Thymus (tissue), 11 donors: ENCODE results near the gene SLC25A19. TPM values are rescaled to one million over a fixed set of nuclear protein-coding genes. Genes with fewer than 3 reads are reported as not detected.

Experiments used
- DNase-seq, 9 donors: peaks; one replicate each; pipeline ENCODE4 v3.0.0-alpha.2; 2013; ENCODE audit warnings: low spot score in 9 of 9, low read depth in 6 of 9, missing footprints in 1 of 9
- H3K27ac ChIP-seq, 2 donors: one replicate each; pipeline ENCODE4 v1.5.1; 2013; ENCODE audit warnings: control low read depth in 1 of 2, low read depth in 1 of 2, low read length in 1 of 2, mild to moderate bottlenecking in 1 of 2, moderate library complexity in 1 of 2
- H3K27me3 ChIP-seq, 2 donors: one replicate each; pipeline ENCODE4 v1.5.1; 2013; ENCODE audit warnings: low read length in 1 of 2; ENCODE audit not compliant: control insufficient read depth in 2 of 2, insufficient read depth in 1 of 2
- H3K36me3 ChIP-seq, 2 donors: one replicate each; pipeline ENCODE4 v1.5.1; 2013; ENCODE audit warnings: low read length in 1 of 2, mild to moderate bottlenecking in 1 of 2, moderate library complexity in 1 of 2; ENCODE audit not compliant: control insufficient read depth in 2 of 2, insufficient read depth in 2 of 2
- H3K4me1 ChIP-seq, 2 donors: one replicate each; pipeline ENCODE4 v1.5.1; 2013; ENCODE audit warnings: low read length in 2 of 2; ENCODE audit not compliant: control insufficient read depth in 2 of 2, insufficient read depth in 2 of 2
- H3K4me3 ChIP-seq, 2 donors: one replicate each; pipeline ENCODE4 v1.5.1; 2013; ENCODE audit warnings: low read length in 2 of 2, control low read depth in 1 of 2, mild to moderate bottlenecking in 1 of 2
- H3K9me3 ChIP-seq, 2 donors: one replicate each; pipeline ENCODE4 v1.5.1; 2013; ENCODE audit warnings: low read length in 1 of 2, mild to moderate bottlenecking in 1 of 2; ENCODE audit not compliant: control insufficient read depth in 2 of 2, insufficient read depth in 1 of 2
- WGBS: extraction: QIAGEN DNeasy Blood & Tissue Kit; methylation state at CpG from one replicate; pipeline ENCODE4 v1.1.7; 2013; 5-methylcytosine and 5-hydroxymethylcytosine counted together
- polyA plus RNA-seq: library from polyadenylated mRNA; stranded (reverse); fragments of 200-250 nt; gene quantifications from one replicate; pipeline ENCODE4 v1.2.3, GENCODE V29; 2013
- total RNA-seq: library from RNA; stranded (reverse); fragments of 120-200 nt; gene quantifications from one replicate; pipeline ENCODE4 v1.2.4, GENCODE V29; 2013
- donor health status: healthy.

Gene SLC25A19
- total and polyA plus RNA-seq, 2 donors = 15.4 to 18.3 TPM

DNA sequence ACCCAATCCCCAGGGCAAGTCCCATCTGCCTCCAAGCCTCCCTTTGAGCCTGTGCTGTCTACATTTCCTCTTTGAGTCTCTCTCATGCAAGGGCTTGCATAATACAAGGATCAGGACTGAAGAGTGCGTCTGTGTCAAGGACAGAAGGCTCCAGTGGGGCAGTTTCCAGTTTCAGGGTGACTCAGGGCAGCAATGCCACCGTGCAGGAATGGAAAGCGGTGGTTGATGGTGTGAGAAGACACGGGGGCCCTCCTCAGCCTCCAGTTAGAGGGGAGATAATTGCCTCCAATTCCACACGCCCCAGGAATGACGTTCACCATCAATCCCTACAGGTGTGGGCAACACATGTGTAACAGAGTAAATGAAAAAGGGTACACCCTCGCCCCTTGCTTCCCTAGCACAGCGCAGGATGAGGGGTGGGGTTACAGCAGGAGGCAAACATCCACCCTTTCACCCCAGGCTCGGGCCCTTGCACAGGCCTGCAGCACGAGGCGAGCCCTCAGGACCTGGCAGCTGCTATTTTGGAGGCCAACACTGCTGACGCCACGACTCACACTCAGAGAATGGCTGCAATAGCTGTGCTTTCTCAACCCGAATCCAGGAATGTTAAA lies 24.8 kb upstream of the SLC25A19 start:
- Histone ChIP-seq H3K4me3 (no peak overlapping the region), H3K9me3 (no peaks in the 10 kb centered on the region), H3K36me3 (peaks cover 18 to 35% of the 10 kb centered on the region in 2 donors), H3K27ac (peak overlapping the region in 1 of 2 donors; percentile 43), H3K4me1 (peaks cover 0 to 10% of the 10 kb centered on the region in 2 donors), H3K27me3 (no peaks in the 10 kb centered on the region)
- WGBS = 95% methylated on average over 14 of the region's 14 CpGs
- no peak for DNase-seq

DNA sequence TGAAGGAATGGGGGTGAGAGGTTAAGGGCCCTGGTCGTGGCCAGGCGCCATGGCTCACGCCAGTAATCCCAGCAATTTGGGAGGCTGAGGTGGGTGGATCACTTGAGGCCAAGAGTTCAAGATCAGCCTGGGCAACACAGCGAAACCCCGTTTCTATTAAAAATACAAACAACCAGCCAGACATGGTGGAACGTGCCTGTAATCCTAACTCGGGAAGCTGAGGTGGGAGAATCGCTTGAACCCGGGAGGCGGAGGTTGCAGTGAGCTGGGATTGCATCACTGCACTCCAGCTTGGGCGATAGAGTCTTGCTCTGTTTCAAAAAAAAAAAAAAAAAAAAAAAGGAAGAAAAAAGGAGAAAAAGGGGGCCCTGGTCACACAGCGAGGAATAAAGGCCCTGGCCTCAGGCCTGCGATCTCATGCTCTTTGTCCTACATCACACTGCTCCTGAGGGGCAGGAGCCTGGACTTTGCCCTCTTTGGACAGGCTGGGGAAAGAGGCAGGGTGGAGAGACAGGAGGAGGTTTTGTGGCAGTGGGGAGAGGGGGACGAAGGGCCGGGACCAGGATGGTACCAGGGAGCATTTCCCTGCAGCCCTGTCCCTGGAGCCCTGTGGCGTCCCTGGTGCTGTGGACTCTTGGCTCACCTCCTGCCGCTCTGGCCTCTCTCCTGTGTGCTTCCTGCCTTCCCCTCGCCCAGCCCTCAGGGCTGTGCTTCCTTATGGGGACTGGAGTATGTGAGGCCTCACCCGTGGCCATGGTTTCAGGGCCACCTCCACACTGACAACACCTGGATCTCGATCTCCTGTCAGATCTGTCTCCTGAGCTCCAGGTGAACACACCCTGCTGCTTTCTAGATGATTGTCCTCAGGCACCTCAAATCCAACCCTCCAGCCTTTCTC lies 19.7 kb upstream of the SLC25A19 start:
- Histone ChIP-seq H3K27me3 (no peaks in the 10 kb centered on the region), H3K4me3 (no peak overlapping the region), H3K9me3 (no peaks in the 10 kb centered on the region), H3K36me3 (peaks cover 0 to 1% of the 10 kb centered on the region in 2 donors), H3K4me1 (peaks cover 0 to 8% of the 10 kb centered on the region in 2 donors), H3K27ac (no peak overlapping the region)
- 92% methylated on average over 20 of the region's 20 CpGs for WGBS
- DNase-seq = no peak

DNA sequence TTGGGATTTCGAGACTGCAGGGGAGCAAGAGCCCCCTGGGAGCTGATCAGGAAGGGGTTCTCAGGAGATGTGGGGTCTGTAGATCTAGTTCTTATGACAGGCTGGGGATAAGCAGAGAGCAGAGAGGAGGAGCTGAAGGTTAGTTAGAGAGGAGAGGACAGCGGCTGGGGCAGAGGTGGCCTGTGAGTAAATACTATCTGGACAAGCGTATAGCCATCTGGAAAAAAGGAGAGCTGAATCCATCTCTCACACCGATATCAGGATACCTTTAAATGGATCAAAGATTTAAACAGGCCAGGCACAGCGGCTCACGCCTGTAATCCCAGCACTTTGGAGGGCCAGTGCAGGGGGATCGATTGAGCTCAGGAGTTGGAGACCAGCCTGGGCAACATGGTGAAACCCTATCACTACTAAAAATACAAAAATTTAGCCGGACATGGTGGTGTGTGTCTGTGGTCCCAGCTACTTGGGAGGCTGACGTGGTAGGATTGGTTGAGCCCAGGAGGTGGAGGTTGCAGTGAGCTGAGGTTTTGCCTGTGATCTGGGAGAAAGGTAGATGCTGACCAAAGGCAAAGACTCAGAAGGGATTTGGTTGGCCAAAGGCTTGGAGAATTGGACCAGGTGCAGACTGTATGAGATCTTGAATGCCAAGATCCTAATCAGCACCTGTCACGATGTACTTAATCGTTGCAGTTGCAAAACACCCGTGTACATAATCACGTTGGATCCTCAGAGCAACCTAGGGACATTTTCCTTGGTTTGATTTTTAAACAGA lies 18.9 kb upstream of the SLC25A19 start:
- Histone ChIP-seq H3K4me3 (no peak overlapping the region), H3K27ac (no peak overlapping the region), H3K27me3 (no peaks in the 10 kb centered on the region), H3K36me3 (no peaks in the 10 kb centered on the region), H3K4me1 (peaks cover 0 to 5% of the 10 kb centered on the region in 2 donors), H3K9me3 (no peaks in the 10 kb centered on the region)
- WGBS = 96% methylated on average over 13 of the region's 13 CpGs
- DNase-seq = no peak

GRCh38 chr17:75301502-75302206 lies 12.4 kb upstream of the SLC25A19 start:
- WGBS = 94% methylated on average over 17 of the region's 17 CpGs
- no peak overlapping the region for H3K27ac ChIP-seq
- DNase-seq = no peak

DNA sequence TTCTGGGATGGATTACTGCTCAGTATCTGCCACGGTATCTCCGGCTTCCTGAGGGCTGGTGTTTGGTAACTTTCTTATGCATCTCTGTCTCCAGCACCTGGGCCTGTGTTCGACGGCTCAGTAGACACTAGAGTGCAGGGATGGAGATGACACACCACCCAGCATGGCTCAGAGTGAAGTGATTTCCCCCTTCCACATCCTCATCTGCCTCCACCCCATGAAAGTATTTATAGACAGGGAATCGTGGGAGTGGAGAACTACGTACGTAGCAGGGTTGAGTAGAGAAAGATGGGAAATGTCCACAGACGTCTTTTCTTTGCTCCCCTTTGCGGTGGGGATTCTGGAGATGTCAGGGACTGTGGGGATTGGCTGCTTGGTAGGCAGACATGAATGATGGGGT lies 11.8 kb upstream of the SLC25A19 start:
- no peak overlapping the region for H3K4me3 ChIP-seq
- H3K4me1 ChIP-seq = no peaks in the 10 kb centered on the region
- H3K9me3 ChIP-seq = no peaks in the 10 kb centered on the region
- DNase-seq = no peak
- 94% methylated on average over 9 of the region's 9 CpGs for WGBS
- H3K27me3 ChIP-seq = no peaks in the 10 kb centered on the region
- no peaks in the 10 kb centered on the region for H3K36me3 ChIP-seq
- H3K27ac ChIP-seq = no peak overlapping the region

More at GRCh38 chr17:75301502-75302206, 12.4 kb upstream of the SLC25A19 start:
- no peak overlapping the region for H3K4me3 ChIP-seq
- H3K9me3 ChIP-seq = no peaks in the 10 kb centered on the region
- no peaks in the 10 kb centered on the region for H3K36me3 ChIP-seq
- H3K4me1 ChIP-seq = no peaks in the 10 kb centered on the region
- H3K27me3 ChIP-seq = no peaks in the 10 kb centered on the region

DNA sequence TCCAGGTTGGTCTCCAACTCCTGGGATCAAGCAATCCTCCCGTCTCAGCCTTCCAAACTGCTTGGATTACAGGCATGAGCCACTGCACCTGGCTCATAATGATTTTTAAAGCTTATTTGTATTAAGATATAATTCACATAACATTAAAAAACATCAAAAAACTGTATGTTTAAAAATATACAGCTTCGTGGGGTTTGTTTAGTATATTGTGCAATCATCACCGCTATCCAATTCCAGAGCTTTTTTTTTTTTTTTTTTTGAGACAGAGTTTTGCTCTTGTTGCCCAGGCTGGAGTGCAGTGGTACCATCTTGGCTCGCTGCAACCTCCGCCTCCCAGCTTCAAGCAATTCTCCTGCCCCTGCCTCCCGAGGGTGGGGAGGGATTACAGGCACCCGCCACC lies 11.0 kb upstream of the SLC25A19 start:
- no peaks in the 10 kb centered on the region for H3K27me3 ChIP-seq
- 92% methylated on average over 7 of the region's 7 CpGs for WGBS
- no peaks in the 10 kb centered on the region for H3K36me3 ChIP-seq
- H3K4me3 ChIP-seq = no peak overlapping the region
- DNase-seq = no peak
- no peak overlapping the region for H3K27ac ChIP-seq
- H3K9me3 ChIP-seq = no peaks in the 10 kb centered on the region
- H3K4me1 ChIP-seq = peaks cover 0 to 5% of the 10 kb centered on the region in 2 donors

- Histone ChIP-seq H3K9me3 (no peaks in the 10 kb centered on the region), H3K27ac (peak overlapping the region; percentile 73 to 80), H3K4me3 (no peak overlapping the region), H3K4me1 (peaks cover 0 to 8% of the 10 kb centered on the region in 2 donors), H3K36me3 (no peaks in the 10 kb centered on the region), H3K27me3 (no peaks in the 10 kb centered on the region)
- peak in 1 of 9 donors; percentile 37 for DNase-seq
- 81% methylated on average over 8 of the region's 8 CpGs for WGBS
Measured at GRCh38 chr17:75295201-75296158, 6.2 kb upstream of the SLC25A19 start.
